ENCODE measurements around the gene ANKRD36B.
"Not testable (repeated sequence)": the region's sequence is repeated elsewhere in the genome, so short reads cannot be mapped to it uniquely, and the experiment has no call there.

ANKRD36B gene

DNA sequence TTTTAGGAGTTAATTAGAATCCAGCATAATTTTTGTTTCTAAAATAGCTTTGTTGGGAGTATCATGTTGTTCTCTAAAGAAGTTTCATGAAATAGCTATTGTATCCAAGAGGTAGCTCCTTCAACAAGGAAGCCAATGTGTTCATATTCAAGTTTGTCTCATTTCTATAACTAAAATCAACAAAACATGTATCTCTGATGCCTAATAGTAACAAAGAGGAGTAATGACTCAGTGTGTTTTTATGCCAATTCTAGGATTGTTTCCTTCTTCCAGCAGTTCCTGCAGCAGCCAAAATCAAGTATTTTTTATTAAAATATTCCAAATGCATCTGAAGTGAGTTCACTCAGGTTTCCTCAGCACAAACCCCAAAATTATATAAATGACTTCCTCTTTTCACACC is 41.1 kb downstream of the ANKRD36B start:
- not testable (repeated sequence) for DNase-seq

DNA sequence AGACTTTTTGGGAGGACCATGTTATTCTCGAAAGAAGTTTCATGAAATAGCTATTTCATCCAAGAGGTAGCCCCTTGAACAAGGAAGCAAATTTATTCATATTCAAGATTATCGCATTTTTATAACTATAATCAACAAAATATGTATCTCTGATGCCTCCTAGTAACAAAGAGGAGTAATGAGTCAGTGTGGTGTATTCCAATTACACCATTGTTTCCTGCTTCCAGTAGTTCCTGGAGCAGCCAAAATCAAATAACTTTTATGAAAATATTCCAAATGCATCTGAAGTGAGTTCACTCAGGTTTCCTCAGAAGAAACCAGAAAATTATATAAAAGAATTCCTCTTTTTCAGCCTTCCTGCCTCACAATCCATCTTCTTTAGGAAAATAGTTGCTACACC is 43.0 kb downstream of the ANKRD36B start:
- DNase-seq, result no peak

DNA sequence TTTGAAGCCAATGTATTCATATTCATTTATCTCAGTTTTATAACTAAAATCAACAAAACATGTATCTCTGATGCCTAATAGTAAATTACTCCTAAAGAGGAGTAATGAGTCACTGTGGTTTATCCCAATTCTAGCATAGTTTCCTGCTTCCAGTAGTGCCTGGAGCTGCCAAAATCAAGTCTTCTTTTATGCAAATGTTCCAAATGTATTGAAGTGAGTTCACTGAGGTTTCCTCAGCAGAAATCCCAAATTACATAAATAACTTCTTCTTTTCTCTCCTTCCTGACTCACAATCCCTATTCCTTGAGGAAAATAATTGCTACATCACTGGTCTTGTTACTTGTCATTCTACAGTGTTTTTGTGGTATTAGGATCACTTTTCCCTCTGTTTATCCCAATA is 44.8 kb downstream of the ANKRD36B start:
- DNase-seq, result not testable (repeated sequence)

DNA sequence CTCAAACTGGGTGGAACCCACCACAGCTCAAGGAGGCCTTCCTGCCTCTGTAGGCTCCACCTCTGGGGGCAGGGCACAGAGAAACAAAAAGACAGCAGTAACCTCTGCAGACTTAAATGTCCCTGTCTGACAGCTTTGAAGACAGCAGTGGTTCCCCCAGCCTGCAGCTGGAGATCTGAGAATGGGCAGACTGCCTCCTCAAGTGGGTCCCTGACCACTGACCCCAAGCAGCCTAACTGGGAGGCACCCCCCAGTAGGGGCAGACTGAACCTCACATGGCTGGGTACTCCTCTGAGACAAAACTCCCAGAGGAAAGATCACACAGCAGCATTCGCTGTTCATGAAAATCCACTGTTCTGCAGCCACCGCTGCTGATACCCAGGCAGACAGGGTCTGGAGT is 63.8 kb downstream of the ANKRD36B start:
- DNase-seq, result not testable (repeated sequence)

DNA sequence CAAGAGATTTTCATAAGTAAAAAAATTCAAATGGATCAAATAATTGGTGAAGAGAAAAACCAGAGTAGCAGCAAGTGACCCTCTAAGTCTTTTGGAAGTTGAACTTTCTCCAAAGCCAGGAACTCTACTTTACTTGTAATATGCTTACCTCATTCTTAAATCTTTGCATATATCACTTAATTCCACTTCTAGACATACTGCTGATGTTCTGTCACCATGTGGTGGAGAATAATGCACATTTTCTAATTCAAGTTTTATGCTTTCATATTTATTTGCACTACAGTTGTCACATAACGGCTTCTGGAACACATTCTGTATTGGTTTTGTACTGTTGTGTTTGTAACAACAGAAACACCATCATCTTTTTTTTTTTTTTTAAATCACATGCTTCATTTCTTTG is 65.9 kb downstream of the ANKRD36B start:
- DNase-seq, result not testable (repeated sequence)

DNA sequence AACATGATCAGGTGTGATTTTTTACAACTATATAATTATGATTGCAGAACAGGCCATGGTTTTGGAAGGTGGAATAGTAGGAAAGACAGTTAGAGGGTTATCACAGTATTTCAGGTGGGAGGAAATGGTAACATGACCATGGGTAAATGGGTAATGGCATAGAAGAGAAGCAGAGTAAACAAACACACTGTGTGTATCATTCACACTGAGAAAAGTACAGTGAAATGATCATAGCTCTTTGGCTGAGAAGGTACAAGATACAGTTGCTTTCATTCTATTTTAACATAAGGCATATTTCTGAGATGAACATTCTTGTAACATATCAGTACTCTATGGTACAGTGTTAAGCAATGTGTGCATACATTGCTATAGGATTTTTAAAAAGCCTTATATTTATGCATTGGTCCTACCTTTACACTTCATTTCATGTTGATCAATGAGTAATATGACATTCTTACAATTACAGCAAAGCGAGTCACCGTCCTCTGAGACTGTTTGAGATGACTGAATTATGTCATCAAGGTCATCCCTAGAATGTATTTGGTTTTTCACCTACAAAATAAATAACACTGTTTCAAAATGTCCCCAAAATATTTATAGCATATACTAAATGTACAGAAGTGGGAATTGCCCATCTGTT is 66.6 kb downstream of the ANKRD36B start:
- not testable (repeated sequence) for DNase-seq

DNA sequence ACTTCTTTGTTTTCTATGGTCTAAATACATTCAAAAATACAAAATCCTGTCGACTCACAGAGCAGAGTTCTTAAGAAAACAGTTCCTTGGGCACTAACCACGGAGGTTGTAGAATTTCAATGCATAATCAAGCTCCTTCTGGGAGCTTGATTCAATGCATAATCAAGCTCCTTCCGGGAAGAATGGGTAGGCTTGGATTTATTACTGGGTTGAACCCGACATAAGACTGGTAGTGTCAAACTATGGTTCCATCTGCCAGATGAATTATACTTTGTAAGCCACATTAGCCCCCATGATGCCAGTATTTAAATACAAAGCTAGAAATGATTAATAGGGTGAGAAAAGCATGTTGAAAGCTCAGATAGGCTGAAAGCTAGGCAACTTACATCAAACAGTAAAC is 94.0 kb downstream of the ANKRD36B start:
- DNase-seq, result not testable (repeated sequence)

DNA sequence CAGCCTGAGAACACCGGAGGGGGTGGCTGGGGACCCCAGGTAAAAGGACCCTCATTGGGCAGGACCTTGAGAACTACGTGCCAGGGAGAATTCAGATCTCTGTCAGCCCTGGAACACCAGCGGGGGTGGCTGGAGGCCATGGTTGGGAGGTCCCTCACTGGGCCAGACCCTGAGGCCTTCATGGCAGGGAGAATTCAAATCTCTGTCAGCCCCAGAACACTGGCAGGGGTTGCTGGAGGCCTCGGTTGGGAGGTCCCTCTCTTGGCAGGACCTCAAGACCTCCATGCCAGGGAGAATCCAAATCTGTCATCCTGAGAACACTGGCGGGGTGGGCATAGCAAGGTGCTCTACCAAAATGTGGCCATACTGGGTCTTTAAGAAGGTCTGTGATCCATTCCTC is 99.5 kb downstream of the ANKRD36B start:
- DNase-seq, result peak; percentile 26
